Bone marrow (tissue), 2 donors: ENCODE data around the gene ITPKB.

Source experiments
- DNase-seq, 2 donors: peaks; one replicate each; lab custom pipeline; 2025; lab: John Stamatoyannopoulos, UW

ITPKB gene

DNA sequence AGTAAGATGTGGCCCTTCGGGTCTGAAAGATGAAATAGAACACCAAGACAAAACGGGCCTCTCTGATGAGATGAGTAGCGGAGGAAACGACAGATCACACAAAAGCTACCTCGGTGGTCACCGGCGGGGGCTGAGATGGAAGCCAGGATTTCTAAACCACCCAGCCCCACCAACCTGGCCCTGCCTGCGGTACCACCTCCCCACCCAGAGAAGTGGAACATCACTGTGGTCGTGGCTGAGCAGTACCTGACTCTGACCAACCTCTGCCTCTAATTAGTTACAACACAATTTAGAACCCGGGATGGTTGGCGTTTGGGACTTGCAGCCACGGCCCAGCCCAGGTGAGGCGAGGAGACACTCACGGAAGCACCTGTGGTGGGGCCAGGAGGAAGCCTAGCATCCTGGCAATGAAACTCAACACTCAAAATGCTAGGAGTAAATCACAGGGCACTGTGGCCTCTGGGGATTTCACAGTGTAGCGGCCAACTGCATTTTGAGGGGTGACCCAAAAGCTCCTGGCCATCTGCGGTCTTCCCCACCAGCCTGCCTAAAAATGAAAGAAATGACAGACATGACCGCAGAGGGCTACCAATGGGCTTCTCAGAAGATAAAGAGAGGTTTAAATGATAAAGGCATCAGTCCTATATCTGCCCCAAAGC lies 73.4 kb downstream of the ITPKB start:
- DNase-seq: no peak

- no peak for DNase-seq
These were observed 74.5 kb downstream of the ITPKB start for GRCh38 chr1:226664413-226665101.

- DNase-seq: no peak
These were observed 75.8 kb downstream of the ITPKB start for GRCh38 chr1:226663327-226663704.

- peak; percentile 78 to 99 for DNase-seq
These were observed 76.3 kb downstream of the ITPKB start for GRCh38 chr1:226662642-226663326.

DNA sequence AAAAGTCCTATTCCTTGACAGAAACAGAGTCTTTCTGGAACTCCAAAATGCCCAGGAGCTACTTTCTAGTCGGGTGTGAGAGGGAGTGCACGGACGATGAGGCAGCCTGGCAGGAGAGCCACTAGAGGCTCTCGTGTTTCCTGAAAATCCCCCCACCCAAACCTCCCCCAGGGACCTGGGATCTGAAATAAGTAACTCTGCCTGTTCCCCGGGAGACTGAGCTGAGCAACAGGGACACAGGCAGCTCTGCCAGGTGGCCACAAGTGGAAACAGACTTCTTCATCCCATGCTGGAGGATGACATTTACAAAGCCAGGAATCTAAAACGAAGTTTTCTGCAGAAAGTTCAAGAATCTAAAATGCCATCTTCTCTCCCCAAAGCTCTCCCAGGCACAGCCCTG lies 77.1 kb downstream of the ITPKB start:
- no peak for DNase-seq

DNA sequence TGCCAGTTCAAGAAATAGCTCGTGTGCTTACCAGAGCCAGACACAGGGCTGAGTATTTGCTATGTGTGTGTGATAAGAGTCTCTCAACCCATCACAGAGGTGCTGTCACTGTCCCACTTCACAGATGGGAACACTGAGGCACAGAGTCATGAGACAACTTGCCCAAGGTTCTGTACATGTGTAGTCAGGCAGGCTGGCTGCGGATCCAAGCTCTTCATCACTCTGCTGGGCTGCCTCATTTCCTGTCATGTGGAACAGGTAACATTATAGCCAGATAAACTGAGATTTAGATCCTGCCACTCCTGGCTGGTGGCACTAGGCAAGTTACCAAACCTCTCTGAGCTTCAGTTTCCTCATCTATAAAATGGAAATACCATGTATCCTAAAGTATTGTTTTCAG lies 77.8 kb downstream of the ITPKB start:
- DNase-seq: no peak

GRCh38 chr1:226660410-226661182 lies 78.5 kb downstream of the ITPKB start:
- DNase-seq: no peak

DNA sequence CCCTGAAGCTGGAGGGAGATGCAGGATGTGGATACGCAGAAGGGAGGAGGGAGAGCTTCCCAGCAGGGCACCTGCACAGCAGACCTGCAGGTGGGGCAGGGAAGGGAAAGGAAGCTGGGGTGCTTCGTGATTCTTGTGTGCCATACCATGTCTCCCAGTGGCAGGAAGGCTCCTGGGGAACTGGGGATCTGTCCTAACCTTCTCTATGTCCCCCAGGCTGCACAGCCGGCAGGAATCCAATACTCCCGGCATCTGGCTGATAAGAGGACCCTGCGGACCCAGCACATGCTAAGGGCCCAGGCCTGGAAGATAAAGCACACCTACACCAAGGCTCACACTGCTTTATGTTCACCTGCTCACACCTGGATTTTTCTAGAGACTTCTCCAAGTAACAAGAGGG lies 79.4 kb downstream of the ITPKB start:
- no peak for DNase-seq

GRCh38 chr1:226659136-226659535 lies 79.9 kb downstream of the ITPKB start:
- no peak for DNase-seq

DNA sequence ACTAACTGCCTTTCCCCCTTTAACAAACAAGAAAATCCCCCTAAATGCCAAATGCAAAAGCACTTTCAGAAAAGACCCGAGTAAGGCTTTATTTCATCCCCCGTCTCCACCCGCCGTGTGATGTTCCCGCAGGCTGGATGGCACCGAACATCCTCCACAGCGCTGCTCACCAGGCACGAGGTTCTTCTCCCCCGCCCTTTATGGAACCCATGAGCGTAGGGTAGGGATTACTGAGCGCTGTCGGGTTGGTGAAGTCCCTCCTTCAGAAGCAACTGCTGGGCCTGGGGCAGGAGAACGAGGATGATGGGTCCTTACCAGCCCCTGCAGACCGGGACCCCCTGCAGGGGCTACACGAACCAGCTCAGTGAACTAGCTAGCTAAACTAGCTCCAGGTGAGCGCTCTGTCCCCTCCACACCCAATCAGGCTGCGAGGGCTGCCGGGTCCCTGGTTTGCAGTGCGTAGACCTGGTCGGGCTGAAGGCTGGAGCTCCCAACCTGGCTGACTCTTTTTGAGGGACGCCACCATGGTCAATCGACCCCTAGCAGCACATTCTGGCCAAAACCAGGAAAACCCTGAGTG lies 80.4 kb downstream of the ITPKB start:
- no peak for DNase-seq

DNA sequence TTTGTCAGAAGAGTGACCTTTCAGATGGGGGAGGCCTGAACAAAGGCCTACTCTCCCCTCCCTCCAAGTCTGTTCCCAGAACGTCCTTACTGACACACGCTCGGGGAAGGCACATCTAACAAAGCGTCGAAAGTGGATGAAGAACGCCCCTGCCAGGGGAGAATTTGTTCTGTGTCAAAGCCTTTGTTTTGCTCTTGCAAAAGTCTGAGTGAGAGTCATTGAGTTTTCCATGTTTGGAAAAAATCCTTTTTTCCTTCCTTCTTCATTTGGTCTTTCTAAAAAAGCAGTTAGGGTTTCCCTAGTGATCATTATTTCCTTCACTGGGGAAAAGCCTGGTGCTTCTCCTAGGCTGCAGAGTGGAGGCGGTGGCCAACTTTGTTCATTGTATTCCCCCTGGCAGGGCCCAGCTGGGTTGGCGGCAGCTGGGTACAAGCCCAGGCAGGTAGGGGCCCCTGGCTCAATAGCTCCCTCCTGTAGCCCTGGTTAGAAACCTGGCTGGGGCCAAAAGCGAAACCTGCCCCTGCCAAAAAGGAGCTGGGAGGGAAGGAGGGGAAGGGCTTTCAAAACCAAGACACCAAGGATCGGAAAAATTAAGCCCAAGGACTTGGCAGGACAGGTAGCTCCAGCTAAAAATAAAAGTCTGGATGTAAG lies 81.1 kb downstream of the ITPKB start:
- no peak for DNase-seq

GRCh38 chr1:226656601-226657277 lies 82.3 kb downstream of the ITPKB start:
- no peak for DNase-seq

- no peak for DNase-seq
These were observed 82.9 kb downstream of the ITPKB start for GRCh38 chr1:226656201-226656600.

DNA sequence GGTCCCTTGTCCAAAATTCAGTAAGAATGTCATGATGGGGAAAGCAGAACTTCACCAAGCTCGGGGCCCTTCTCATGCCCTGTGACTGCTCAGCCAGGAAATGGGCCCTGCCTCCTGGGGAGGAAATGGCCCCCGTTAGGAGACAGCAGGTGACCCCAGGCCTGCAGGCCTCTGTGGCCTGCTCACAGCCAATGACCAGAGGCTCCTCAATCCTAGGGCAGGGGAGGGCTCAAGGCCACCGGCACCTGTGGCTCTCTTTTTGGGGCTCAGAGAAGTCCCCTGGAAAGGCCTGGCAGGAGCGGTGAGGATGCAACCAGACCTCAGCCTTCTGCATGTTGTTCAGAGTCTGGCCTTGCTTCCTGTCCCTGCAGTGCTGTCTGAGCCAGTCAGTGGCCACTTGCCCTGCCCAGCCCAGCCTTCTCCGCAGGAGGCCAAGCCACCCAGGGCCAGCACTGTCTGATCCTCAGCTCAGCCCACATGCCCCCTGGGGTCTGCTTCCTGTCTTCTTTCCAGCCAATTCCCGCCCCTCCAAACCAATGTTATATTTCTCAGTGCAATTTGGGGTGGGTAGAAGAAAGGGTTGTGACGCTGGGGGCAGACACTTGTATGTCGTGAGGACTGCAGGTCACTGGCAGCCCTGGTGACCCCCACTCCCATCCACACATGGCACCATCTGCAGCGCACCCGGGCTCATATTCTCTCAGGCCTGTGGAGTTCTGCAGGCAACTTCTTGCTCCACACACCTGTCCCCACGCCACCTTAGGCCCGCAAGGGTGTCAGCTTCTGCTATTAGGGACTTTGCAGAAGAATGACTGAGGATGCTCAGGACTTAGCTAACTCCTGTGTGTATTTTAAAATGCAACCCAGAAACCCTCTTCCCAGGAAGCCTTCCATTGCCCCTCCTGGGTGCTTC lies 83.6 kb downstream of the ITPKB start:
- DNase-seq: peak in 1 of 2 donors; percentile 15

GRCh38 chr1:226654668-226655055 lies 84.4 kb downstream of the ITPKB start:
- DNase-seq: no peak

DNA sequence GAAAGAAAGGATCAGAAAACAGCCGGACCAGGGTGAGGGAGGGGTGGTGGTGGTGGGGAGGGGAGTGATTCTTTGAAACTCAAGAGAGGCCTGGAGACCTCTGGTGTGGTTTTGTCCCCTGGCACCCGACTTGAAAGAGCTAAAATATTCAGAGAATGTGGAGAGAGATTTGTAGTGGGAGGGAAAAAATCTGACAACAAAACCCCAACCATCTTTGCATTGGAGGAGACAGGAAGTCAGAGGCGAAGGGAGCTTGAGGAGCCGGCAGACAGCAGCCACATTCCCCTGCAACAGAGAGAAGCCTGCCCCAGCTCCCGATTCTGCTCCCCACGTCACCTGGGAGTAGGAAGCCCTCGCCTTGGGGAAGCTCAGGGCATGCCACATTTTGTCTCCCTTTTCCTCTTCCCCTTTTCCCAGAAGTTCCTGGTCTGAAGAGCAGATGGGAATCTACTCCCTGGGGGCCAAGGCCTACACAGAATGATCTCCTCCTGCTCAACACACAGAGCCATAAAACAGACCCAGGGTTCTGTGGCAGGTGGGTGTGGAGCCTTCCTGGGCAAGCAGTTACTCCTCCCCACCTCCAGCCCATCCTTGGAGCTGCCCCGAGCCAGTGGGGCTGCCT lies 84.9 kb downstream of the ITPKB start:
- no peak for DNase-seq

GRCh38 chr1:226653311-226653921 lies 85.7 kb downstream of the ITPKB start:
- DNase-seq: no peak

- DNase-seq: no peak
These were observed 86.5 kb downstream of the ITPKB start for GRCh38 chr1:226652613-226653012.

DNA sequence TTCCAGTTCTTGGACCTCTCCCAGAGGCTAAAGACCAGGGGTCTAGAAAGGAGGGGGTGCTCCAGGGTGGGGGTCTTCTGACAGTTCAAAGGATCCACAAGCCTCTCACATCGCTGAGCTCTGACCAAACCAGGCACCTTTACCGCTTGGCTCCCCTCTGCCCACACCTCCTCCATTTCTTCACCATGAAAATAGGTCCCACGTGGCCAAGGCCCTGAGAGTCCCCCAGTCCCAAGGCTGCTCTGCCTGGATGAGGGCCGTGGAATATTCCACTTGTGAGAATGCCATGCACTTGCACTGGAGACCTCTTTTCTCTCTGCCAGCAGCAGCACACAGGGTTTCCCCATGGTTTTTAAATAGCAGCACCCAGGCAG lies 87.4 kb downstream of the ITPKB start:
- no peak for DNase-seq
